Activated CD8-positive, alpha-beta memory T cell treated with anti-CD3 and anti-CD28 coated beads for 36 hours (primary cell): Measurements from ENCODE around the gene STOX2. TPM values are rescaled to one million over a fixed set of nuclear protein-coding genes. Genes with fewer than 3 reads are reported as not detected.

Experiments used
- CTCF ChIA-PET: fragments of 350-600 bp; sonication (Branson Sonifier 250); formaldehyde crosslinking; loops from one replicate; lab custom pipeline; 2021; ENCODE audit warnings: antibody characterized with exemption; lab: Charles Lee
- POLR2A ChIA-PET: fragments of 350-600 bp; sonication (Branson Sonifier 250); formaldehyde crosslinking; loops from one replicate; lab custom pipeline; 2021; ENCODE audit warnings: antibody characterized with exemption; lab: Charles Lee
- total RNA-seq, 2 experiments: library from RNA; stranded (reverse); gene quantifications; one replicate each; pipeline ENCODE4 v1.2.3, GENCODE V29; 2021

The STOX2 gene
- total RNA-seq, 2 experiments from 2014 or later, result not detected

GRCh38 chr4:183968502-183968901 is 63.4 kb downstream of the STOX2 start:
- ChIA-PET POLR2A (no interaction called here), CTCF (no interaction called here)

DNA sequence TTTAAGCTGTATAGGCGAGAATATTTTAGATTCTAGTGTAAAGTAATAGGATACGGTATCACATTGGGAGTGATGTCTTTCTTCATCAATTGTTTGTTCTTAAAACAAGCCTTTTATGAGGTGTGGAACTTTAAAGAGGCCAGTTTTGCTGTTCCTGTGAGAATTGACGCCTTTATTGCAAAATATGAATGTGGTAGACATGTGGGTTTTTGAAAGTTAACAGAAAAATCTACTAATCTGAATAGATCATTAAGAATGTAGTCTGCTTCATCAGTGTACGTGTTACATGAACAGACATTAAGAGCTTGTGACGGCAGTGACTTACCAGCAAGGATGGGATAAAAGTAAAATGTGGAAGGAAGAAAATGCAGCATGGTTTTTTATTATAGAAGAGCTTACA is 63.8 kb downstream of the STOX2 start:
- ChIA-PET CTCF (no interaction called here), POLR2A (no interaction called here)

DNA sequence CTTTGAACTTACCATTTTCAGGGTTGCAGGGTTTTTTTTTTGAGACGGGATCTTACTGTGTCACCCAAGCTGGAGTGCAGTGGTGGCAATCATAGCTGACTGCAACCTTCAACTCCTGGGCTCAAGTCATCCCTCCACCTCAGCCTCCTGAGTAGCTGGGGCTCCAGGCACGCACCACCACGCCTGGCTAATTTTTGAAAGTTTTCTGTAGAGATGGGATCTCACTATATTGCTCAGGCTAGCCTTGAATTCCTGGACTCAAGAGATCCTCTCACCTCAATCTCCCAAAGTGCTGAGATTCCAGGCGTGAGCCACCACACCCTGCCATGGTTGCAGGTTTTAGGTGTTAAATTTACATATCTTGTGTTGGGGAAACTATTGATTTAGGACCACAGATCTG is 64.5 kb downstream of the STOX2 start:
- ChIA-PET CTCF (no interaction called here), POLR2A (no interaction called here)

DNA sequence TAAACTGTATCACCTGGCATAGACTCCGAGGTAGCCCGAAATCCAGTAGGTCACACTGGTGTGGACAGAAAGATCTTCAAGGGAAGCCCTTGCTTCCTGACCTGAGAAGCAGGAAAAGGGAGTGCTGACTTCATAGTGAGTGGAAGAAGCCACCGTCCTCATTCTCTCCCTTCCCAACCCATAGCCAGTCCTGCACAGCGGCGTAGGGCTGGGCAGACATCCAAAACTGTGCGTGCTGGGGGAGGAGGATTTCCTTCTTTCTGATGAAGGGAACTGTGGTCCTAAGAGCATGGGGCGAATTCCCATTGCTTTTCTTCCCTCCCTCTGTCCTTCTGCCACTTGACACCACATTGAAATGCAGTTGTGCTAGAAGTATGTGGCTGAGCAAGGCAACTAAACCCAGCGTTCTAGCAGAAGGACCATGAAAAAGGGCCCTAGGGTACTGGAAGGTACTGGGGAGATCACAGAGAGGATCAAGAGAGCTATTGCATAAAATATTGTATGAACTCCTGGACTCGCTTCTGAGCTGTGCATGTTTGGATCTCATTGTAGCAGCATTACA is 66.9 kb downstream of the STOX2 start:
- CTCF ChIA-PET, result no interaction called here
- POLR2A ChIA-PET, result no interaction called here

DNA sequence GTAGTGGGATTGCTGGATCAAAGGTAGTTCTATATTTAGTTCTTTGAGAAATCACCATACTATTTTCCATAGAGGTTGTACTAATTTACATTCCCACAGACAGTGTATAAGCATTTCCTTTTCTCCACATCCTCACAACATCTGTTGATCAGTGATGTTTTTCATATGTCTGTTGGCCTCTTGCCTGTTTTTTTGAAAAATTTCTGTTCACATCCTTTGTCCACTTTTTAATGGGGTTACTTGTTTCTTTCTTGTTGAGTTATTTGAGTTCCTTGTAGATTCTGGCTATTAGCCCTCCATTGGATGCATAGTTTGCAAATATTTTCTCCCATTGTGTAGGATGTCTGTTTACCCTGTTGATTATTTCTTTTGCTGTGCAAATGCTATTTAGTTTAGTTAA is 72.6 kb downstream of the STOX2 start:
- ChIA-PET POLR2A (no interaction called here), CTCF (no interaction called here)

GRCh38 chr4:183984566-183984965 is 79.5 kb downstream of the STOX2 start:
- CTCF ChIA-PET, result no interaction called here
- POLR2A ChIA-PET, result no interaction called here

DNA sequence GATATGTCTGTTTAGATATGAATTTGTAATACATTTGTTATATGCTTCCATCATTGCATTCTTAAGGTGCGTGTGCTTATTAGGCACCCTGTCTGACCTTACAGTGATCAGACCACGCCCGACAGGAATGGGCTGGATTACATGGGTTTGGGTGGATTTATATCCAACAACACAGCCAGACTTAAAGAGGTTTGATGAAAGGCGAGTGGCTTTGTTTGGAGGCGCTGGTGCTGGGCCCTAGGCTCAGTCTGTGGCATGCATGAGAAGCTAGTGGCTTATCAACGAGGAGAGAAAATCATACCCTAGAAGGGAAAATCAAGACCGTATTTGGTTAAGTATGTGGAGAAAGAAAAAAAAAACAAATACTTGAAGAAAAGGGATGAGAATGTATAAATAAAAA is 80.7 kb downstream of the STOX2 start:
- POLR2A ChIA-PET, result no interaction called here
- CTCF ChIA-PET, result no interaction called here

- ChIA-PET POLR2A (no interaction called here), CTCF (no interaction called here)
Observed at GRCh38 chr4:183986291-183986970, 81.3 kb downstream of the STOX2 start.

- POLR2A ChIA-PET, result interaction anchor here (0.6 kb wide), 1 partner anchor 114 kb away, joined by 5 read pairs; no protein-coding TSS in a partner anchor
- CTCF ChIA-PET, result no interaction called here
Observed at GRCh38 chr4:183986971-183987946, 82.2 kb downstream of the STOX2 start.

DNA sequence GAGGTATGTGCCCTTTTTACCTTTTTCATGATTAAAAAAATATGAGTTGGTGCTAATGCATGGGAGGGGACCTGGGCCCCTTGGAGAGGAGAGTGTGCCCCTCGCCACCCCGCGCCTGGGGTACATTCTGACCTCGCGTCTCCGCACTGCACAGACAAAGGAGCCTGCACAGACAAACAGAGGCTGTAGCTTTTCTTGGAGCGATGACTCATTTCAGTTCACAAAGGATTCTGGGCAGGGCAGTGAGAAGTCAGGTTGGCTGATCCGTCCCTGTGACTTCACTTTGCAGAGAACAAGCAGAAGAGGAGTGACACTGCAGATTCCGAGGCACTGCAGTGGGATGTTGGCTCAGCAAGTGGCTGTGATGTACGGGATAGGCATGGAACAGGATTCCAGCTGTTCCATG is 82.9 kb downstream of the STOX2 start:
- ChIA-PET POLR2A (interaction anchor here (0.6 kb wide), 1 partner anchor 114 kb away, joined by 5 read pairs; no protein-coding TSS in a partner anchor), CTCF (no interaction called here)

- CTCF ChIA-PET, result no interaction called here
- POLR2A ChIA-PET, result no interaction called here
Observed at GRCh38 chr4:183988874-183989273, 83.8 kb downstream of the STOX2 start.

GRCh38 chr4:183989461-183989860 is 84.4 kb downstream of the STOX2 start:
- ChIA-PET POLR2A (no interaction called here), CTCF (no interaction called here)

GRCh38 chr4:183989931-183990330 is 84.8 kb downstream of the STOX2 start:
- ChIA-PET POLR2A (no interaction called here), CTCF (no interaction called here)

- ChIA-PET POLR2A (interaction anchor here (0.7 kb wide), 1 partner anchor 56 kb away, joined by 3 read pairs; no protein-coding TSS in a partner anchor), CTCF (no interaction called here)
Observed at GRCh38 chr4:183993676-183994075, 88.6 kb downstream of the STOX2 start.

GRCh38 chr4:183995570-183995969 is 90.5 kb downstream of the STOX2 start:
- ChIA-PET CTCF (no interaction called here), POLR2A (no interaction called here)

GRCh38 chr4:183996868-183997267 is 91.8 kb downstream of the STOX2 start:
- ChIA-PET POLR2A (no interaction called here), CTCF (no interaction called here)

DNA sequence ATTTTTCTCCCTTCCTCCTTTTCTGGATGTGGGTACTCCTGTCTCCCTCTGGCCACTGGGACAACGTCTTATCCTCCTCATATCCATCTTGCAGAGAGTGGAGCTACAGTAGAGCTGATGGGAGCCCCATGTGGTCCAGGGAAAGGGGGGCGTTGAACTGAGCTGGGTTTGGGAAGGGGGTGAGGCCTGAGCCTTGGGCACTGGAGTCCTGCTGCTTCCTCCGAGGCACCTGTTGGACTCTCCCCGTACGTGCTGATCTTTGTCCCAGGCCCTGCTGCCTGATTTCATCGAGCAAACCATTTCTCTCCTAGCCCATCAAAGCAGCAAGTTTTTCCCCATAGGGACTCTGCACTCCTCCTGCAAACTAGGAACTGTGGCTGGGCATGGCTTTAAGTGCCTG is 94.3 kb downstream of the STOX2 start:
- CTCF ChIA-PET, result no interaction called here
- POLR2A ChIA-PET, result no interaction called here

GRCh38 chr4:184000457-184001396 is 95.6 kb downstream of the STOX2 start:
- POLR2A ChIA-PET, result interaction anchor here (0.6 kb wide), 1 partner anchor 52 kb away, joined by 3 read pairs; no protein-coding TSS in a partner anchor

DNA sequence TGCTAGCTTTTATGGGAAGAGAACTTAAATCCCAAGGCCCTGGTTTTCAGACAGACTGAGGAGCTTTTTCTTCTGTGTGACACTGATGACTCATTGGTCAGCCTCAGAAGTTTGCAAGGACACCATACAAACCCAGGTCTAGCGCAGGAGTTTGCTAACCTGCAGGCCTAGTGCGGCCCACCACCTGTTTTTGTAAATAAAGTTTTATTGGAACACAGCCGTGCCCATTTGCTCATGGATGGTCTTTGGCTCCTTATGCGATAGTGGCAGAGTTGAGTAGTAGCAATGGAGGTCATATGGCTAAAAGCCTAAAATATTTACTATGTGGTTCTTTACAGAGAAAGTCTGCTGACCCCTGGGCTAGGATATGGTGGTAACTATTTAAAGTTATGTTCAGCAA is 98.3 kb downstream of the STOX2 start:
- ChIA-PET CTCF (interaction anchor here (0.6 kb wide), 1 partner anchor 1765 kb away, joined by 5 read pairs; no protein-coding TSS in a partner anchor), POLR2A (no interaction called here)

More at GRCh38 chr4:184000457-184001396, 95.6 kb downstream of the STOX2 start:
- CTCF ChIA-PET, result no interaction called here
